ENCODE measurements around the gene EFNA4. TPM values are rescaled to one million over a fixed set of nuclear protein-coding genes. Genes with fewer than 3 reads are reported as not detected.

Gene EFNA4
- total RNA-seq, 1 donor from 2014 or later = 1.7 TPM

DNA sequence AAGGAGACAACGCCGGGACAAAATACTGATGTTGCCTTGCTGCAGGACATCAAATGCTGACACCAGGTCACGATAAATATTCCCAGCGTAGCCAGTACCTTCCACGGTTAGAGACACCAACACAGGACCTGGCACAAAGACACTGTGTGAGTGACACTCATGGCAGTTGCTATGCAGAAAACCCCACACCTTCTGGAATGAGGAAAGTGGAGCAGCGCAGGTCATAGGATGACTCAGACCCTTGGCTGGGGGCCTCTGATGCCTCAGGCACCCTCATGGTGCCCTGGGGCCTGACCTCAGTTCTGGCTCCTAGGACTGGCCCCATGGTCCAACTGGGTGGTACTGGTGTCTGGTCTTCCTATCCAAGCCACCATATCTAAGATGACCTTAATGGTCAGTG lies 37.0 kb upstream of the EFNA4 start:
- intact Hi-C loops (cut with micrococcal nuclease) = no loop called here
- no peak for DNase-seq

GRCh38 chr1:155029513-155030242 lies 33.9 kb upstream of the EFNA4 start:
- no peaks in the 10 kb centered on the region for H3K27me3 ChIP-seq (ENCODE audit: low read depth)
- intact Hi-C loops (cut with micrococcal nuclease) = no loop called here
- H3K27ac ChIP-seq (replicated peaks) = no peak overlapping the region
- DNase-seq = no peak
- H3K4me1 ChIP-seq = no peaks in the 10 kb centered on the region
- H3K36me3 ChIP-seq = no peaks in the 10 kb centered on the region
- TF ChIP-seq CTCF (IDR thresholded peaks at IDR 0.05; ENCODE audit: borderline replicate concordance) = no peak
- no peak overlapping the region for H3K4me3 ChIP-seq
- no peaks in the 10 kb centered on the region for H3K9me3 ChIP-seq (replicated peaks)

More for the DNA sequence above, 37.0 kb upstream of the EFNA4 start:
- H3K9me3 ChIP-seq (replicated peaks) = no peaks in the 10 kb centered on the region
- H3K27ac ChIP-seq (replicated peaks) = no peak overlapping the region
- peaks cover 8% of the 10 kb centered on the region for H3K4me1 ChIP-seq
- no peak for TF ChIP-seq CTCF (IDR thresholded peaks at IDR 0.05; ENCODE audit: borderline replicate concordance)
- H3K36me3 ChIP-seq = no peaks in the 10 kb centered on the region
- no peaks in the 10 kb centered on the region for H3K27me3 ChIP-seq (ENCODE audit: low read depth)
- H3K4me3 ChIP-seq = no peak overlapping the region

DNA sequence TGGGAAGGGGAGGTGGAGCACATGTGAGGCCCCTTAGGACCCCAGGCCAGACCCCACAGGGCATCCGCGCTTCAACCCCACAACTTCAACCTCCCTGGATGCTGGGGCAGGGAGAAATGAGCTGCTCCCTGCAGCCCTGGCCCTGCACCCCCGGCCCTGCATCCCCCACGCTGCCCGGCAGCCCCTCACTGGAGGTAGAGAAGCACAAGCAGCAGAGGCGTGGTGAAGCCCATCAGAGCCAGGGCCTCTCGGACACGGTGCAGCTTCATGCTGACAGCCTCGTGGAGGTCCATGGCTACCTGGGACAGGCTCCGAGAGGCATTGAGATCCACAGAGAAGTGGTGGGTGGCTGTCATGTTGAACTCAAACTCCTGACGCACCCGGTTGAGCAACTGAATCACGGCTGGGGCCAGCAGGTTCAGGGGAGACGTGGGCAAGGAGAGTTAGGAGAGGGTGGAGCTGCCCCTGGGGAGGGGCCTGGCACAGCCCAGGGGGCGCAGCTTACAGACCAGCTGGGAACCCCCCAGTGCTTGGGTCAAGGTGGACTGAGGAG lies 33.2 kb upstream of the EFNA4 start:
- no peak for DNase-seq
- TF ChIP-seq CTCF (IDR thresholded peaks at IDR 0.05; ENCODE audit: borderline replicate concordance) = no peak
- Histone ChIP-seq H3K4me1 (no peaks in the 10 kb centered on the region), H3K9me3 (replicated peaks) (no peaks in the 10 kb centered on the region), H3K4me3 (no peak overlapping the region), H3K36me3 (no peaks in the 10 kb centered on the region), H3K27me3 (ENCODE audit: low read depth) (no peaks in the 10 kb centered on the region), H3K27ac (replicated peaks) (no peak overlapping the region)
- intact Hi-C loops (cut with micrococcal nuclease) = no loop called here

DNA sequence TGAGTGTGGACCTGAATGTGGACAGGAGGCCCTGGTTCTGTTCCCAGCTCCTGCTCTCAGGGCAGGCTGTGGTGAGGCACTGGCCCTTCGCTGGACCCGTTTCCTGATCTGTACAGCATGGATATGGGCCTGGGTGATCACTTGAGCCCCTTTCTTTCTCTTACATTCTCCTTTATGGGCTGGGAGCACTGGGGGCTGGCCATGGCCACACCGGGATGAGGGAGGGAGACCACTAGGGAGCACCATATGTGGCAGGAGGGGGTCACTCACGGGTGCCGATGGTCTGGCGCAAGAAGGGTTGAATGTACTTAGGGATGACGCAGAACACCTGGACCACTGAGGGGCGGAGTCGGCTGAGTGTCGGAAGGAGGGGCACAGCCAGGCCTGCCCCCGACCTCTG lies 32.6 kb upstream of the EFNA4 start:
- Histone ChIP-seq H3K36me3 (no peaks in the 10 kb centered on the region), H3K4me3 (no peak overlapping the region), H3K9me3 (replicated peaks) (no peaks in the 10 kb centered on the region), H3K4me1 (no peaks in the 10 kb centered on the region), H3K27me3 (ENCODE audit: low read depth) (no peaks in the 10 kb centered on the region), H3K27ac (replicated peaks) (no peak overlapping the region)
- intact Hi-C loops (cut with micrococcal nuclease) = no loop called here
- TF ChIP-seq CTCF (IDR thresholded peaks at IDR 0.05; ENCODE audit: borderline replicate concordance) = no peak
- DNase-seq = no peak

- H3K9me3 ChIP-seq (replicated peaks) = no peaks in the 10 kb centered on the region
- no peak overlapping the region for H3K27ac ChIP-seq (replicated peaks)
- H3K27me3 ChIP-seq (ENCODE audit: low read depth) = no peaks in the 10 kb centered on the region
- no peak for DNase-seq
- no peak overlapping the region for H3K4me3 ChIP-seq
- H3K4me1 ChIP-seq = peaks cover 4% of the 10 kb centered on the region
- intact Hi-C loops (cut with micrococcal nuclease) = no loop called here
- H3K36me3 ChIP-seq = no peaks in the 10 kb centered on the region
- TF ChIP-seq CTCF (IDR thresholded peaks at IDR 0.05; ENCODE audit: borderline replicate concordance) = no peak
Observed at GRCh38 chr1:155032886-155033285, 30.7 kb upstream of the EFNA4 start.

Measured in left ventricle myocardium inferior (tissue), 1 donor.